GM12801 (cell line): ENCODE results near the gene EXOSC1.

Experiments
- TF ChIP-seq, protein P1 (sequence below): IDR thresholded peaks from one replicate; pipeline ENCODE4 v1.5.1; 2011; ENCODE audit warnings: control low read depth; ENCODE audit not compliant: insufficient read length; ENCODE audit errors: extremely low read depth

EXOSC1 gene

DNA sequence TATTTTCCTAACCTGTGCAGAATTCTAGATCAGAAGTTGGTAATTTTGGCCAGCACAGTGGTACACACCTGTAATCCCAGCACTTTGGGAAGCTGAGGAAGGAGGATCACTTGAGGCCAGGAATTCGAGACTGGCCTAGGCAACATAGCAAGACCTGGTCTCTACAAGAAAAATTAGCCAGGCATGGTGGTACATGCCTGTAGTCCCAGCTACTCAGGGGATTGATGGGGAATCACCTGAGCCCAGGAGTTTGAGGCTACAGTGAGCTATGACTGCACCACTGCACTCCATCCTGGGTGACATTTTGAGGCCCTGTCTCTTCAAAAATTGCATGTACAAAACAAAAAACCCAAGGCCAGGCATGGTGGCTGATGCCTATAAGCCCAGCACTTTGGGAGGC, 11.2 kb downstream of the EXOSC1 start:
- TF ChIP-seq, protein P1, sequence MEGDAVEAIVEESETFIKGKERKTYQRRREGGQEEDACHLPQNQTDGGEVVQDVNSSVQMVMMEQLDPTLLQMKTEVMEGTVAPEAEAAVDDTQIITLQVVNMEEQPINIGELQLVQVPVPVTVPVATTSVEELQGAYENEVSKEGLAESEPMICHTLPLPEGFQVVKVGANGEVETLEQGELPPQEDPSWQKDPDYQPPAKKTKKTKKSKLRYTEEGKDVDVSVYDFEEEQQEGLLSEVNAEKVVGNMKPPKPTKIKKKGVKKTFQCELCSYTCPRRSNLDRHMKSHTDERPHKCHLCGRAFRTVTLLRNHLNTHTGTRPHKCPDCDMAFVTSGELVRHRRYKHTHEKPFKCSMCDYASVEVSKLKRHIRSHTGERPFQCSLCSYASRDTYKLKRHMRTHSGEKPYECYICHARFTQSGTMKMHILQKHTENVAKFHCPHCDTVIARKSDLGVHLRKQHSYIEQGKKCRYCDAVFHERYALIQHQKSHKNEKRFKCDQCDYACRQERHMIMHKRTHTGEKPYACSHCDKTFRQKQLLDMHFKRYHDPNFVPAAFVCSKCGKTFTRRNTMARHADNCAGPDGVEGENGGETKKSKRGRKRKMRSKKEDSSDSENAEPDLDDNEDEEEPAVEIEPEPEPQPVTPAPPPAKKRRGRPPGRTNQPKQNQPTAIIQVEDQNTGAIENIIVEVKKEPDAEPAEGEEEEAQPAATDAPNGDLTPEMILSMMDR, result no peak

DNA sequence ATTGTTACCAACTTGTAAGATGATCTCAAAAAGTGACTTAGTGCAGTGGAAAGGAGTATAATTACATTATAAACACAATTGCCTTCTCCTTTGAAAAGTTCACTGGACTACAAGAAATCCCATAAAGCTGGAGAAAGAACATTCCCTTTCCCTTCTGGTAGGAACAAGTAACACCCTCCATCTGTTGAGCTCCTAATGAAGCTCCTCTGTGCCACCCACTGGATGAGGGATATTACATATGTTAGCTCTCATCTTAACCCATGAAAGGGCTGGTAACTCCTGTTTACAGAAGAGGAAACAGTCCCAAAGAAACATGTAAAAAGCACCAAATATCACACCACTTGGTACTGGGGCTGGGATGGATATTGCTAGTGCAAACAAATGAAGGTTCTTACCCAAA, 11.8 kb downstream of the EXOSC1 start:
- TF ChIP-seq, protein P1, result no peak

DNA sequence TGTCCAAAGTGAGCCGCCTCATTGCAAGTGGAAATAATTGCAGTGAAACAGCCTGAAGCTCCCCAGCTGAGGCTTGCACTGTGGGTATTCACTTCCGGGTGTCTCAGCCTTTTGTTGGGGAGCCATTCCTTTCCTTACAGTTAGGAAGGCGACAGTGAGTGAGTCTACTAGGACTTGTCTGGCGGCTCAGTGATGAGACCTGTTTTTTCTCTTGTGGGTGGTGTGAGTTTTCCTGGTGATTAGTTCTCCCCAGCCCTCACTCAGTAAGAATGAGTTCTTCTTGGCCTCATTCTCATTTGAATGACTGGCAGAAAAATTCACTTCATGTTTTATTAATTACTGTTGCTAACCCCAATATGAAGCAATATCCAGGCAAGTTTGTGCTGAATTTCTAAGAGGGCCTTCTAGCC, 17.2 kb downstream of the EXOSC1 start:
- TF ChIP-seq, protein P1, result no peak

DNA sequence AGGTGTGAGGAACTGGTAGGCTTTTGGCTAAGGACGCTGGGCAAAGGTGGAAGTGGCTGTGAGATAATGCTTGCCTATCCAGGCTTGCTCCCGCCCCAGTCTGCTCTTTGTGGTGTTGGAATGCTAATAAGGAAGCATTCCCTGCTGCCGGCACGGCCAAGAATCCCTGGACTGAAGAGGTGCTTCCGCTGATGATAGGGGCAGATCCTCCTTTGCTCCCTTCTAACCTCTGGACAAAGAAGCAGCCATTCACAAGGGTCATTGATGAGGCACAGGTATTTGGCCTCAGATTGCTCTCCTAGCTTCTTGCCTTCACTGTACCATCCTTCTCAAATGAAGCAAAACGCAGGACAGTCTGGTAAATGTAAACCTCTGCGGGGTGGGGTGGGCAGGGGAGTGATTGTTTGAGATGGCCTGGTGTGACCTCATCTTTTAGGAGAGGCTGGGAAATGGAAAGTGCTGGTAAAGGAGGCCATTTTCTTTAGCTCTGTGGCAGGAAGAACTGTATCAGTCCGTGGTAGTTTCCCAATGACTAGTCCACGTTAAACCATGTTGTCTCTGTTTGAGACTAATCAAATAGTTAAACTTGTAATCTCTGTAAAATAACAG, 18.1 kb downstream of the EXOSC1 start:
- TF ChIP-seq, protein P1, result no peak

DNA sequence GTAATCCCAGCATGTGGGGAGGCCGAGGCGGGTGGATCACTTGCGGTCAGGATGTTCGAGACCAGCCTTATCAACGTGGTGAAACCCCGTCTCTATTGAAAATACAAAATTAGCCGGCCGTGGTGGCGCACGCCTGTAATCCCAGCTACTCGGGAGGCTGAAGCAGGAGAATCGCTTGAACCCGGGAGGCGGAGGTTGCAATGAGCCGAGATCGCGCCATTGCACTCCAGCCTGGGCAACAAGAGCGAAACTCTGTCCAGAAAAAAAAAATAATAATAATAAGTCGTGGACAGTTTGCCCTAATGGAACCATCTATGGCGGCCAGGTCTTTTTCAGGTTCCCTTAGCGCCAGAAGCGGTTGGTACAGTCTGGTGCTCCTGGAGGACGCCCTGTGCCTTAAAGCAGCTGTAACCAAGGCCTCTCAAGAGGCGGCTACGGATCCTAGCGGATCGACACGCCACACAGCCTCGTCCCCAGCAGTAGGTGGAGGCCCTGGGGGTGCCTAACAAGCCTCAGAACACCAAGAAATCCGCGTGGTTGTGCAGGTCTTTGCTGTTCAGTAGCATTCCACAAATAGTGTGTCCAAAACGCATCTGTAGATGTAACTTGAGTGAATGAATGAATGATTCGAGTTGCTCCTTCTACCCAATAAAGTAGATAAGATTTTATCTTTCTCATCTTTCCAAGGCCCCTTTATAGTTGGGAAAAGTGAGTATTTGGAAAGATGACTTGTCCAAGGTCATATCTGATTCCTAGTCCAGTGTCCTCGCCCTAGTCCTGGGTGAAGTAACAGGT, 18.8 kb downstream of the EXOSC1 start:
- TF ChIP-seq, protein P1, result no peak

DNA sequence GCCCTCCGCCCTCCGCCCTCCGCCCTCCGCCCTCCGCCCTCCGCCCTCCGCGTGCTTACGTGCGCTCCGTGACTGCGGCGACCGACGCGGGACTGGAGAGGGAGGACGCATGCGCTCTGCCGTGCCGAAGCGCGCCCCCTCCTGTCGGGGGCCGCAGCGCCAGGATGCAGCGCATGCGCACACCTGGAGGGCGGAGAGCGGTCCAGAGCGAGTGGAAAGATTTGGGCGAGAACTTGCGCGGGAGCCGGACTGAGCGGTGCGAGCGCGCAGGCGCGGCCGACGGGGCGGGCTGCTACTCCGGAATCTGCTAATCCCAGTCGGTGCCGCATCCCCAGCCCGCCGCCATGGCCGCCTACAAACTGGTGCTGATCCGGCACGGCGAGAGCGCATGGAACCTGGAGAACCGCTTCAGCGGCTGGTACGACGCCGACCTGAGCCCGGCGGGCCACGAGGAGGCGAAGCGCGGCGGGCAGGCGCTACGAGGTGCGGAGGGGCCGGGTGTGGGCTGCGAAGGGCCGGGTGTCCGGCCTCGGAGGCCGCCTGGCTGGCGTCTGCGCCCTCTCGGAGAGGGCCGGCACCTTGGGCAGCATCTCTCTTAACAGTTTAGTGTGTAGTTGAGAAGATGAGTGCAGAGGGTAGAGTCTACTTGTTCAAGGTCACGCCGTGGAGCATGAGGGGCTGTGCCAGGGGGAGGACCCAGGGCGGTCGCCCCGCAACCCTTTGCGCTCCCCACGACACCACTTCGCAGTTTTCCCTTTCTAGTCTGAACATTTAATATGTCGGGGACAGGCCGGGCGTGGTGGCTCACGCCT, 19.6 kb downstream of the EXOSC1 start, which contains the start of gene PGAM1:
PGAM1 (plus strand) TSS at position 228 of the 812 bp plus-strand sequence; CDS start at position 345, 117 bp downstream.
- TF ChIP-seq, protein P1, result no peak

DNA sequence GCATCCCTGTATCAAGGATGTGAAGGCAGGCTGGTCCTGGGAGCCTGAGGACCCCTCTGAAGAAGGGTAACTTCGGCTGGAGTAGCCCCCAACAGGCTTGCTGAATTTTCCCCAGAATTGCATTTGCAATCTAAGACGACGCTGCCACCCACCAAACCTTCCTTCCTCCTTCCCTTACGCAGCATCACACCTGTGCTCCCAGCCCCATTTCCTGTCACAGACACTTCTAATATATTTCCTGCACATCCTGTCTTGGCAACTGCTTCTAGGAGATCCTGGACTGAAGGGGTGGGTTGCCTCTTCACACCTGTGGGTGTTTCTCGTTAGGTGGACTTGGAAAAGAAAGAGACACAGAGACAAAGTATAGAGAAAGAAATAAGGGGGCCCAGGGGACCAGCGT, 29.2 kb downstream of the EXOSC1 start:
- TF ChIP-seq, protein P1, result no peak
